HS-27A (cell line): Measurements from ENCODE around the gene MOB4.
"Not testable (repeated sequence)": the region's sequence is repeated elsewhere in the genome, so short reads cannot be mapped to it uniquely, and the experiment has no call there.

ENCODE experiments used
- DNase-seq: peaks from one replicate; pipeline ENCODE4 v3.0.0-alpha.2; 2012; ENCODE audit warnings: low read depth, missing footprints

The MOB4 gene

GRCh38 chr2:197514754-197515153, 1.1 kb upstream of the MOB4 start:
- no peak for DNase-seq

DNA sequence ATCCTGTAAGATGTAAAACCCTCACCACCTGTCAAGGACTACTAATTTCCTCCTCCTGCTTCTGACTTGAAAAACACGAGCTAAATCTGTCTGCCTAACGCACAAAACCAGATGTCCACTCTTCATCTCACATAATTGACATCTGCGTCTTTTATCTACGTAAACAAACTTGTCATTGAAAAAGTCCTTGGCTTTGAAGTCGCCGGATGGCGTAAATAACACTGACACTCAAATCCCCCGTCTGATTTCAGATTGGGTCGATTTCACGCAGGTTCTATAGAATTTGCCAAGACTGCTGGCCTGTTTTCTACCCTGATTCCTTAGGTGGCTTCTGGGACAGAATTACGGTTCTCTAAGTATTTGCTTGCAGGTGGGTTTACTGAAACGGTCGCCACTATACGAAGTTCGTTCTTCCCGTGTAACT, 539 bp upstream of the MOB4 start:
- DNase-seq, result no peak

DNA sequence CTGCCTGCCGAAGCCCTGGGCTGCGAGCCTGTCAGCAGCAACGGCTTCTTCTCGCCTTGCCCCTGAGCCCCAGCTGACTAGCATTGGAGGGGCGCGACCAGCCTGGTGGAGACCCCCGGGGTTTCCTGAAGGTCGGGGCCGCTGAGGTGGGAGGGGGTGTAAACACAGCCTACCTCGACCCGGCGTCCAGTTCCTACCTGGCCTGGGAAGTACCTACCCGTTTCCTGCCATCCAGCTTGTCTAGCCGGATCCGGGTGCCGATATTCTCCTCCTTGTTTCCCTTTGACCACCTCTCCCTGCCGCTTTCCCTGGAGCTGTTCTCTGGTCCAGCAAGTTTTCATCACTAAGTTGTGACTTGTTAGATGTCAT, 511 bp downstream of the MOB4 start:
- DNase-seq, result no peak

GRCh38 chr2:197517150-197517549, 1.3 kb downstream of the MOB4 start:
- no peak for DNase-seq

GRCh38 chr2:197538412-197538811, 22.5 kb downstream of the MOB4 start:
- DNase-seq, result no peak

GRCh38 chr2:197539734-197540133, 23.9 kb downstream of the MOB4 start:
- DNase-seq, result no peak

GRCh38 chr2:197543206-197543605, 27.3 kb downstream of the MOB4 start:
- no peak for DNase-seq

GRCh38 chr2:197547163-197547900, 31.5 kb downstream of the MOB4 start:
- no peak for DNase-seq

- no peak for DNase-seq
Measured at GRCh38 chr2:197548582-197548981, 32.7 kb downstream of the MOB4 start.

DNA sequence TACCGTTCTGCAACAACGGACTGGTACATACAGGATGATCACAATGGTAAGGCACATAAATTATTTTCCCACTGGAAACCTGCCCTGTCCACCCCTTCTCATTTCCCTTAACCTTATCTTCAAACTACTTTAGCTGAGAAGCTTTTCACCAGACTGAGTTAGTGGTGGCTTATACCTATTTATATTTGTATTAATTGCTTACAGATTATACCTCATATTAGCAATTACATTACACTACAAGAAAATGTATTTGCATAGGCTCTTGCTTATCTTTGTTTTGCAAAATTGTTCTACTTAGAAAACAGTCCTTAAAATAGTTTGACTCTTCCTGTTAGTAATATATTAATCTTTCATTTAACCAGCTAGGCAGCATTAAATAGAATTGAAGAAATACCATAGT, 35.4 kb downstream of the MOB4 start:
- DNase-seq, result not testable (repeated sequence)

- no peak for DNase-seq
Measured at GRCh38 chr2:197555467-197555866, 39.6 kb downstream of the MOB4 start.

GRCh38 chr2:197556456-197556855, 40.6 kb downstream of the MOB4 start:
- DNase-seq, result no peak

GRCh38 chr2:197558393-197558792, 42.5 kb downstream of the MOB4 start:
- no peak for DNase-seq

GRCh38 chr2:197559681-197560080, 43.8 kb downstream of the MOB4 start:
- DNase-seq, result no peak

DNA sequence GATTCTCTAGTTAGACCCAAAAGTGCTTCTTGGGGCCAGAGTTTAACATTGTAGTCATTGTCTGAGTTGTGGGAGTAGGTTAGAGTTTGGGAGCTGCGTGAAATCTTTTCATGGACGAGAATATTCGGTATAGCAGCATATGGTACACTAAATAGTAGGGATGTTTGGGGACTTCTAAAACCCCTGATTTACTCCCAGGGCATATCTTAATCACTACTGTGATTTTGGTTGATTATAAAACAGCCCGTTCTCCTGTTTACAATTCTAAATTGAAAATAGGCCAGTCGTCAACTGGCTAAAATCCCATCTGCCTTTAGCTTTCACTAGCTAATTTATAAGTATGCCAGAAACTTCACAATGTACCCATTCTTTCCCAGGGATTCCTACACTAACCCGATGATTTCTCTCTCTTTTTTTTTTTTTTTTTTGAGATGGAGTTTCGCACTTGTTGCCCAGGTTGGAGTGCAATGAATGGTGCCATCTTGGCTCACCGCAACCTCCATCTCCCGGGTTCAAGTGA, 44.3 kb downstream of the MOB4 start:
- DNase-seq, result no peak

DNA sequence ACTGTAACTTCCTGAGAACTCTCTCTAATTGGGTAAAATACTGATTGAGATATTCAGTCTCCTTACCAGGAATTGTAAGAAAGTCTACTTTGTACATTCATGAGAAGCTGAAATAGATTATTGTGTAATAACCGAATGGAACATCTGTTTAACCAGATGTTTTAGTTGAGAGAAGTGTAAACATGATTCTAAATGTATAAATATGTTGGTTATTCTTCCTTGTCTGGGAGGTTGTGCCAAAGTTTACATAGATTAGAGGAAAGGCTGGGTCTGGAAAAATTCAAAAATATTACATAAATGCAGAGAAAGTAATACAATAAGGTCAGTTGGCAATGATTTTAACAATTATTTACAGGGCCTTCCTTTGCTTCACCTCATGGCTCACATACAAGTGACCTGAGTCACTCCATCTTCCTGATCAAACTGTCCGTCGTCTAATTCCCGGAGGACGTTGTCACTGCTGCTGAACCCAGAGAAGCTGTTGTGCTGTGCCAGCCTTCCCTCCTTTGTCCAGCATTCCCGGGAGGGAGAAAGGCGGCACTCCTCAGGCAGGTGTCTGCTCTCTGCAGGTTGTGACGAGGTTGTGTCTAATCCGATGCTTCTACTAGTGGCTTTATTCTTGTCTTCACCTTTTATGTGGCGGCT, 55.9 kb downstream of the MOB4 start:
- no peak for DNase-seq

- no peak for DNase-seq
Measured at GRCh38 chr2:197573608-197574007, 57.7 kb downstream of the MOB4 start.

- no peak for DNase-seq
Measured at GRCh38 chr2:197575987-197576386, 60.1 kb downstream of the MOB4 start.

DNA sequence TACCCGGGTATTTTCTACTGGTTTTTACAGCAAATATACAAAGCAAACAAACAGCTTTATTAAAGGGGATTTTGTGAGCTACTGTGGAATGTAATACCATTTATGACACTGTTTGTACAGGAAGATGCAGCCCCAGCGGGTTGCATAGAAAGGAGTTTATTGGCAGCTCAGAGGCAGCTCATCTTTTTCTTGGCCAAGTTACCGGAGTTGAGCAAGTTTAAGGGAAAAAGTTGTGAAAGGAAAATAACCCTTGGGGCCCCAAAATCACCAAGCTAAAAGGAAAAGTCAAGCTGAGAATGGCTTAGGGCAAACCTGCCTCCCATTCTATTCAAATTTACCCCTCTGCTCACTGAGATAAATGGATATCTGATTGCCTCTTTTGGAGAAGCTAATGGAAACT, 60.8 kb downstream of the MOB4 start:
- DNase-seq, result no peak

DNA sequence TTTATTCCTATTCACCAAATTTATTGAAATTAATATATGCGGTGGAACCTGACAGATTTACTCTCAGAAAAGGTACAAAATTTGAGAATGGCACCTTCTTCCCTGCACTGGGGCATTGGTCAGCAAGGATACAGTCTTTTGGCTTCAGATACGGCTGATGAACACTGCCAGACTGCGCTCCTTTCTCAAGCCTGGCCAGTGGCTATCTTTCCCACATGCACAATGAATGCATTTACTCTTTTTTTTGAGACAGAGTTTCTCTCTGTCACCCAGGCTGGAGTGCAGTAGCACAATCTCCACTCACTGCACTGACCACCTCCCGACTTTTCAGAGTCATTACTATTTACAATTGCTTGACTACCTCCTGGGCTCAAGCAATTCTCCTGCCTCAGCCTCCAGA, 61.6 kb downstream of the MOB4 start:
- no peak for DNase-seq

DNA sequence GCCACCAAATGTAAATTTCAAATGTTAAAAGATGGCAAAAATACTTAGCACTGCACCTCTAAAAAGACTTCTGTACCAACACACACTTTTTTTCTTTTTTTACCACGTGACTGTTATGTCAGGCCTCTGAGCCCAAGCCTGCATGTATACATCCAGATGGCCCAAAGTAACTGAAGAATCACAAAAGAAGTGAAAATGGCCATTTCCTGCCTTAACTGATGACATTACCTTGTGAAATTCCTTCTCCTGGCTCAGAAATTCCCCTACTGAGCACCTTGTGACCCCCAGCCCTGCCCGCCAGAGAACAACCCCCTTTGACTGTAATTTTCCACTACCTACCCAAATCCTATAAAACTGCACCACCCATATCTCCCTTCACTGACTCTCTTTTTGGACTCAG, 62.4 kb downstream of the MOB4 start:
- DNase-seq, result not testable (repeated sequence)

DNA sequence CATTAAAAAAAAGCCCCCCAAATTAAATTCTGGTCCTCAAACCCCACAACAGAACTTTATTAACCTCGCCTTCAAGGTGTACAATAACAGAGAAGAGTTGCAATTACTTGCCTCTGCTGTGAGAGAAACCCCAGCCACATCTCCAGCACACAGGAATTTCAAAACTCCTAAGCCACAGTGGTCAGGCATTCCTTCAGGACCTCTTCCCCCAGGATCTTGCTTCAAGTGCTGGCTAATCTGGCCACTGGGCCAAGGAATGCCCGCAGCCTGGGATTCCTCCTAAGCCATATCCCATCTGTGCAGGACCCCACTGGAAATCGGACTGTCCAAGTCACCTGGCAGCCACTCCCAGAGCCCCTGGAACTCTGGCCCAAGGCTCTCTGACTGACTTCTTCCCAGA, 64.3 kb downstream of the MOB4 start:
- DNase-seq, result not testable (repeated sequence)

- not testable (repeated sequence) for DNase-seq
Measured at GRCh38 chr2:197587255-197587654, 71.4 kb downstream of the MOB4 start.
